Brain microvascular endothelial cell (primary cell): Measurements from ENCODE around the gene CNNM3.

Experiments used
- DNase-seq: peaks from one replicate; pipeline ENCODE4 v3.0.0-alpha.2; 2020
- H3K27ac ChIP-seq: fragments of 250-450 bp; sonication (Bioruptor Pico); 2 replicates; pipeline ENCODE4 v1.5.1; 2020; ENCODE audit warnings: mild to moderate bottlenecking, moderate library complexity
- H3K27me3 ChIP-seq: fragments of 250-450 bp; sonication (Bioruptor Pico); replicated peaks from 2 replicates; pipeline ENCODE4 v1.5.1; 2020; ENCODE audit warnings: mild to moderate bottlenecking
- H3K36me3 ChIP-seq: fragments of 250-450 bp; sonication (Bioruptor Pico); replicated peaks from 2 replicates; pipeline ENCODE4 v1.5.1; 2020; ENCODE audit warnings: mild to moderate bottlenecking
- H3K4me3 ChIP-seq: 2 replicates; pipeline ENCODE4 v1.5.1; 2011; ENCODE audit warnings: low read depth, mild to moderate bottlenecking, control low read depth, low read length, moderate library complexity
- CTCF ChIP-seq: IDR thresholded peaks from 2 replicates; pipeline ENCODE4 v1.5.1; 2011; ENCODE audit warnings: low read depth, mild to moderate bottlenecking, moderate library complexity, low read length, control low read depth, inconsistent platforms; ENCODE audit errors: missing control alignments
- in situ Hi-C: cut with HindIII; loops from 2 replicates; pipeline ENCODE4 v1.10.0; 2017; ENCODE audit warnings: low sequenced_read_pairs, low pct_ligation_motif_present

CNNM3 gene

GRCh38 chr2:96869822-96870625 is 54.0 kb downstream of the CNNM3 start, which contains the start of gene SEMA4C:
Gene SEMA4C (minus strand): TSS chr2:96870080. CDS start chr2:96867886, 2,194 bp downstream.
- Histone ChIP-seq H3K27me3 (no peaks in the 10 kb centered on the region), H3K27ac (peak within 1 kb of the TSS; percentile 88), H3K4me3 (peak within 1 kb of the TSS; percentile 85), H3K36me3 (peaks cover 21% of the 10 kb centered on the region)
- no peak for TF ChIP-seq CTCF
- DNase-seq = no peak
- in situ Hi-C loops = no loop called here

- H3K36me3 ChIP-seq = peaks cover 14% of the 10 kb centered on the region
- TF ChIP-seq CTCF = no peak
- in situ Hi-C loops = no loop called here
- no peak overlapping the region for H3K27ac ChIP-seq
- no peak for DNase-seq
- peak overlapping the region; percentile 85 for H3K4me3 ChIP-seq
- H3K27me3 ChIP-seq = no peaks in the 10 kb centered on the region
Observed at GRCh38 chr2:96870626-96871255, 54.7 kb downstream of the CNNM3 start.

GRCh38 chr2:96872591-96873349 is 56.7 kb downstream of the CNNM3 start:
- Histone ChIP-seq H3K27ac (no peak overlapping the region), H3K4me3 (no peak overlapping the region)

GRCh38 chr2:96873651-96874096 is 57.6 kb downstream of the CNNM3 start:
- H3K27me3 ChIP-seq = no peaks in the 10 kb centered on the region
- no peak overlapping the region for H3K4me3 ChIP-seq
- in situ Hi-C loops = no loop called here
- DNase-seq = no peak
- H3K27ac ChIP-seq = no peak overlapping the region
- no peaks in the 10 kb centered on the region for H3K36me3 ChIP-seq
- TF ChIP-seq CTCF = no peak

More at GRCh38 chr2:96872591-96873349, 56.7 kb downstream of the CNNM3 start:
- DNase-seq = peak; percentile 40
- Histone ChIP-seq H3K36me3 (no peaks in the 10 kb centered on the region), H3K27me3 (no peaks in the 10 kb centered on the region)
- in situ Hi-C loops = no loop called here
- TF ChIP-seq CTCF = no peak

- Histone ChIP-seq H3K27ac (no peak overlapping the region), H3K27me3 (no peaks in the 10 kb centered on the region), H3K36me3 (no peaks in the 10 kb centered on the region), H3K4me3 (no peak overlapping the region)
- no peak for TF ChIP-seq CTCF
- no peak for DNase-seq
- in situ Hi-C loops = no loop called here
Observed at GRCh38 chr2:96874198-96874831, 58.2 kb downstream of the CNNM3 start.
